Brain microvascular endothelial cell (primary cell): Measurements from ENCODE around the gene KCNN3.

Source experiments
- DNase-seq: peaks from one replicate; pipeline ENCODE4 v3.0.0-alpha.2; 2020
- H3K27ac ChIP-seq: fragments of 250-450 bp; sonication (Bioruptor Pico); 2 replicates; pipeline ENCODE4 v1.5.1; 2020; ENCODE audit warnings: mild to moderate bottlenecking, moderate library complexity
- H3K27me3 ChIP-seq: fragments of 250-450 bp; sonication (Bioruptor Pico); replicated peaks from 2 replicates; pipeline ENCODE4 v1.5.1; 2020; ENCODE audit warnings: mild to moderate bottlenecking
- H3K36me3 ChIP-seq: fragments of 250-450 bp; sonication (Bioruptor Pico); replicated peaks from 2 replicates; pipeline ENCODE4 v1.5.1; 2020; ENCODE audit warnings: mild to moderate bottlenecking
- H3K4me3 ChIP-seq: 2 replicates; pipeline ENCODE4 v1.5.1; 2011; ENCODE audit warnings: low read depth, mild to moderate bottlenecking, control low read depth, low read length, moderate library complexity
- in situ Hi-C: cut with HindIII; loops from 2 replicates; pipeline ENCODE4 v1.10.0; 2017; ENCODE audit warnings: low sequenced_read_pairs, low pct_ligation_motif_present
- TF ChIP-seq, protein P1 (sequence below): IDR thresholded peaks from 2 replicates; pipeline ENCODE4 v1.5.1; 2011; ENCODE audit warnings: low read depth, mild to moderate bottlenecking, moderate library complexity, low read length, control low read depth, inconsistent platforms; ENCODE audit errors: missing control alignments

KCNN3 gene

GRCh38 chr1:154747380-154747739 lies 122.7 kb downstream of the KCNN3 start:
- Histone ChIP-seq H3K36me3 (no peaks in the 10 kb centered on the region), H3K27me3 (peaks cover 6% of the 10 kb centered on the region), H3K27ac (no peak overlapping the region), H3K4me3 (no peak overlapping the region)
- in situ Hi-C loops: no loop called here
- no peak for DNase-seq
- TF ChIP-seq, protein P1, sequence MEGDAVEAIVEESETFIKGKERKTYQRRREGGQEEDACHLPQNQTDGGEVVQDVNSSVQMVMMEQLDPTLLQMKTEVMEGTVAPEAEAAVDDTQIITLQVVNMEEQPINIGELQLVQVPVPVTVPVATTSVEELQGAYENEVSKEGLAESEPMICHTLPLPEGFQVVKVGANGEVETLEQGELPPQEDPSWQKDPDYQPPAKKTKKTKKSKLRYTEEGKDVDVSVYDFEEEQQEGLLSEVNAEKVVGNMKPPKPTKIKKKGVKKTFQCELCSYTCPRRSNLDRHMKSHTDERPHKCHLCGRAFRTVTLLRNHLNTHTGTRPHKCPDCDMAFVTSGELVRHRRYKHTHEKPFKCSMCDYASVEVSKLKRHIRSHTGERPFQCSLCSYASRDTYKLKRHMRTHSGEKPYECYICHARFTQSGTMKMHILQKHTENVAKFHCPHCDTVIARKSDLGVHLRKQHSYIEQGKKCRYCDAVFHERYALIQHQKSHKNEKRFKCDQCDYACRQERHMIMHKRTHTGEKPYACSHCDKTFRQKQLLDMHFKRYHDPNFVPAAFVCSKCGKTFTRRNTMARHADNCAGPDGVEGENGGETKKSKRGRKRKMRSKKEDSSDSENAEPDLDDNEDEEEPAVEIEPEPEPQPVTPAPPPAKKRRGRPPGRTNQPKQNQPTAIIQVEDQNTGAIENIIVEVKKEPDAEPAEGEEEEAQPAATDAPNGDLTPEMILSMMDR: no peak

DNA sequence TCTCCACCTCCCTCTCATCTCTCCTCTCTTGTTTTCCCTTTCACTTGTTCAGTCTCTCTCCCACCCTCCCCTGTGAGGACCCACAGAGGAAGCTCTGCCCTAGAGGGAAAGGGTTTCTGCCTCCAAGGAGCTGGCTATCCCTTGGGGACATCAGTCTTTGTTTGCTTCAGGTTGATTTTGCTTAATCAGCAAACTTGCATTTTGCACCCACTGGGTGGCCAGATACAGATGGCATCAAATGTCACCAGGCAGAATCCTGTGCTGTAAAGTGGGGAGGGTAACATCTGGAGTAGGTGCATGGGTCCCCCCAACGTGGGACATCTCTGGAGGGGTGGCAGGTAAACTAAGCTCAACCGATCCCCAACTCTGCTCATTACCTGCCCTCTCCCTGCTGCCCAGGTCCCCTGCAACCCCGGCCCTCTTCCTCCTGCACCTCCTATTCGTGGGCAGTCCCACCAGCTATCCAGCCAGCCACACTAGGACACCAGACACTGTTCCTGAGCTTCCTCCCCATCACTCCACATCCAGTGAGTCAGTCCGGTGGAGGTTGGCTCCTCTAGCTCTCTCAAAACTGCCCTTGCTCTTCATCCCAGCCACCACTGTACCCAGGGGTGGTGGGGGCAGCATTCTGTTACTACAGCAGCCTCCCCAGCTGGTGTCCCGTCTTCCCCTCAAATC lies 123.3 kb downstream of the KCNN3 start:
- Histone ChIP-seq H3K27me3 (peaks cover 6% of the 10 kb centered on the region), H3K4me3 (no peak overlapping the region), H3K27ac (no peak overlapping the region), H3K36me3 (no peaks in the 10 kb centered on the region)
- in situ Hi-C loops: no loop called here
- DNase-seq: no peak
- TF ChIP-seq, protein P1: no peak

DNA sequence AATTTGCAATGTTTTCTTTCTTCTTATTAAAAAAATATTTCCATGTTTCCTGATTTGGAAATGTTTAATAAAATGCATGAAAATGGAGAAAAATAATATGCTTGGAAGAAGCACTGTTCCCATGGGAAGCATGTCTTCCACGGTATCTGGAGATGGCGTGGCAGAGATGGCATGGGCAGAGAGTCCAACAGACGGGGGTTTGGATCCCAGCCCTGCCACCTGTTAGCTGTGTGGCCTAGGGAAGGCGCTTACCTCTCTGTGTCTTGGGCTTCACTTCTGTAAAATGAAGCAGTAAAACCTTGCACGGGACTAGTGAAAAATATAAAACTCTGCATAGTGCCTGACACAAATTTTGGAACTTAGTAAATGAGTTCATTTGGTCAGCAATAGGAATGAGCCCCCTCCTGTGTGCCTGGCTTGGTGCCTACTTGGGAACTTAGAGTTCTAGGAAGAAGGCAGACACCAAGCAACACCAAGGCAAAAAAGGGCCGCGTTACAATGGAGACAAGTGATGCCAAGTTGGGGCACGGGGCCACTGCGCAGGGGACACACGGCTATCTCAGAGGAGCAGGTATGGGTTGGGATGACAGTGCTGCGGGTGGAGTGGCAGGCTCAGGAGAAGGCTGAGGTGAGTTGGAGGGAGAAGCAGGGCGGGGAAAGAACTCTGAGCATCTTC lies 124.2 kb downstream of the KCNN3 start:
- in situ Hi-C loops: no loop called here

DNA sequence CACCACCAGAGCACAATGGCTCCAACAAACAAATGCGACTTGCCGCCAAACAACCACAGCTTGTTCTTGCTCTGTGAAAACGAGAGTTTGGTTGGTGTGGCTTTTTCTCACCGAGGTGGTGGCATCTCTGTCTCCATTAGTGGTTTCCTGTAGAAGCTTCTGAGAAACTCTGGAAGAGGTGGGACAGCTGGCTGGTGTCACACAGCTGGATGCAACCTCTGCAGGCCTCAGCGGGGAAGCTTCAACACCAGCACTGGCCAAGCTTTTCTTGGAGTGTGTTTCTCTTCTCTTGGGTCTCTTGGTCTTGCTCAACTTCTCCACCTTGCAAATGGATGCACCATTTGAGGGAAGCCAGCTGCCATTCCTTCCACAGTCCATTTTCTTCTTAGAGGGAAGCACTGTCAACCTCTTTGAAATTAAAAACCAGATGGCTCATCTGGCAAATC lies 124.8 kb downstream of the KCNN3 start:
- in situ Hi-C loops: no loop called here
- DNase-seq: no peak
- Histone ChIP-seq H3K36me3 (no peaks in the 10 kb centered on the region), H3K27ac (no peak overlapping the region), H3K27me3 (peaks cover 6% of the 10 kb centered on the region), H3K4me3 (no peak overlapping the region)
- TF ChIP-seq, protein P1: no peak

More for the DNA sequence above, 124.2 kb downstream of the KCNN3 start:
- TF ChIP-seq, protein P1: no peak
- no peak for DNase-seq
- Histone ChIP-seq H3K27ac (no peak overlapping the region), H3K4me3 (no peak overlapping the region), H3K27me3 (peaks cover 6% of the 10 kb centered on the region), H3K36me3 (no peaks in the 10 kb centered on the region)

GRCh38 chr1:154744352-154745035 lies 125.6 kb downstream of the KCNN3 start:
- Histone ChIP-seq H3K4me3 (no peak overlapping the region), H3K27ac (no peak overlapping the region), H3K27me3 (peaks cover 6% of the 10 kb centered on the region), H3K36me3 (no peaks in the 10 kb centered on the region)
- in situ Hi-C loops: no loop called here
- no peak for DNase-seq
- TF ChIP-seq, protein P1: no peak
